ENCODE results near the gene LRP8.

LRP8 gene

GRCh38 chr1:53339736-53340635, 12.1 kb upstream of the LRP8 start:
- DNase-seq = no peak

- DNase-seq = no peak
Measured at GRCh38 chr1:53338423-53338822, 10.6 kb upstream of the LRP8 start.

- DNase-seq = no peak
Measured at GRCh38 chr1:53337499-53337898, 9.6 kb upstream of the LRP8 start.

- DNase-seq = no peak
Measured at GRCh38 chr1:53336146-53336545, 8.3 kb upstream of the LRP8 start.

GRCh38 chr1:53335661-53336060, 7.8 kb upstream of the LRP8 start:
- DNase-seq = no peak

- DNase-seq = no peak
Measured at GRCh38 chr1:53334781-53335180, 6.9 kb upstream of the LRP8 start.

- no peak for DNase-seq
Measured at GRCh38 chr1:53334312-53334711, 6.4 kb upstream of the LRP8 start.

GRCh38 chr1:53332833-53333232, 5.0 kb upstream of the LRP8 start:
- no peak for DNase-seq

GRCh38 chr1:53332186-53332564, 4.3 kb upstream of the LRP8 start:
- DNase-seq = no peak

GRCh38 chr1:53331446-53332185, 3.7 kb upstream of the LRP8 start:
- no peak for DNase-seq

GRCh38 chr1:53330819-53331218, 2.9 kb upstream of the LRP8 start:
- no peak for DNase-seq

GRCh38 chr1:53328541-53329499, 950 bp upstream of the LRP8 start:
- DNase-seq = no peak

- peak; percentile 85 for DNase-seq
Measured at GRCh38 chr1:53327182-53327913, 522 bp downstream of the LRP8 start.

- DNase-seq = peak; percentile 77
Measured at GRCh38 chr1:53326598-53327181, 1.2 kb downstream of the LRP8 start.

GRCh38 chr1:53326088-53326597, 1.7 kb downstream of the LRP8 start:
- peak; percentile 81 for DNase-seq

GRCh38 chr1:53325326-53326087, 2.4 kb downstream of the LRP8 start:
- no peak for DNase-seq

- no peak for DNase-seq
Measured at GRCh38 chr1:53324728-53325297, 3.1 kb downstream of the LRP8 start.

- no peak for DNase-seq
Measured at GRCh38 chr1:53324321-53324720, 3.5 kb downstream of the LRP8 start.

- no peak for DNase-seq
Measured at GRCh38 chr1:53323316-53323715, 4.6 kb downstream of the LRP8 start.

Measured in retina (tissue), 1 donor.